Spinal cord (tissue), 10 donors: ENCODE results near the gene GABRG2. TPM values are rescaled to one million over a fixed set of nuclear protein-coding genes. Genes with fewer than 3 reads are reported as not detected.

Source experiments
- DNase-seq, 6 donors: peaks; one replicate each; pipeline versions ENCODE4 v3.0.0 to v3.0.0-alpha.2; 2013 to 2015; ENCODE audit warnings: low spot score in 6 of 6, low read depth in 4 of 6
- H3K27ac ChIP-seq: one replicate; pipeline ENCODE4 v1.5.1; 2013; ENCODE audit warnings: low read depth, low read length, control low read depth
- H3K27me3 ChIP-seq: one replicate; pipeline ENCODE4 v1.6.1; 2013; ENCODE audit warnings: low read length; ENCODE audit not compliant: control insufficient read depth, insufficient read depth
- H3K36me3 ChIP-seq: one replicate; pipeline ENCODE4 v1.6.1; 2013; ENCODE audit warnings: low read length; ENCODE audit not compliant: control insufficient read depth, insufficient read depth
- H3K4me1 ChIP-seq: one replicate; pipeline ENCODE4 v1.6.1; 2013; ENCODE audit warnings: low read length; ENCODE audit not compliant: control insufficient read depth, insufficient read depth
- H3K4me3 ChIP-seq: one replicate; pipeline ENCODE4 v1.5.1; 2013; ENCODE audit warnings: low read depth, low read length, control low read depth
- H3K9me3 ChIP-seq: one replicate; pipeline ENCODE4 v1.6.1; 2013; ENCODE audit warnings: low read length; ENCODE audit not compliant: control insufficient read depth, insufficient read depth
- WGBS: methylation state at CpG from one replicate; pipeline ENCODE4 v1.1.5; 2013; ENCODE audit warnings: missing lambda C conversion rate; ENCODE audit not compliant: insufficient coverage; 5-methylcytosine and 5-hydroxymethylcytosine counted together
- polyA plus RNA-seq, 2 donors: library from polyadenylated mRNA; unstranded; fragments of 120-200 nt; gene quantifications; one replicate each; pipeline ENCODE4 v1.2.1, GENCODE V29; 2013; ENCODE audit not compliant: insufficient read length in 2 of 2
- total RNA-seq, 2 donors: library from RNA; depleted of rRNA in 1 of 2; stranded (reverse); fragments of 120-200 nt in 1 of 2; fragments of >200 nt in 1 of 2; gene quantifications; one replicate each; pipeline versions ENCODE4 v1.2.3 to v1.2.4, GENCODE V29; 2013 to 2014
- donor health status: healthy.

GABRG2 gene
- total and polyA plus RNA-seq, 4 donors = 11.2 to 77.7 (median 54.8) TPM

GRCh38 chr5:162160401-162160800 lies 92.8 kb downstream of the GABRG2 start:
- no peaks in the 10 kb centered on the region for H3K27me3 ChIP-seq
- H3K36me3 ChIP-seq = no peaks in the 10 kb centered on the region
- WGBS = 73% methylated on average over 2 of the region's 2 CpGs
- no peaks in the 10 kb centered on the region for H3K9me3 ChIP-seq
- no peak for DNase-seq
- no peak overlapping the region for H3K27ac ChIP-seq
- no peak overlapping the region for H3K4me3 ChIP-seq
- no peaks in the 10 kb centered on the region for H3K4me1 ChIP-seq

DNA sequence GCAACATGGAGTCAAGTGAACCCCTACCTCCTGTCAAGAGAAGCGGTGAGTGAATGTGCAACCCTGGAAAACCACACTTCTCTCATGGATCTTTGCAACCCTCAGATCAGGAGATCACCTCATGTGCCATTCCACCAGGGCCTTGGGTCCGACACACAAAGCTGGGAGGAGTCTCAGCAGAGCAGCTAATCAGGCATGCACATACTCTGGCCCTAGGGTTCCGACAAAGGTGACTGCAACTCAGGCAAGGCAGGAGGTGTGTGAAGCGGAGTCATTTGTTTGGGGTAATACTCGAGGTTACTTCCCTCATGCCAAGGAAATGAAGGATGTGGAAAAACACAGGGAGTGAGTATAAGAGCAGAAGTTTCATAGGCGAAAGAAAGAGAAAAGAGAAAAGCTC lies 96.1 kb downstream of the GABRG2 start:
- Histone ChIP-seq H3K9me3 (no peaks in the 10 kb centered on the region), H3K36me3 (no peaks in the 10 kb centered on the region), H3K27ac (no peak overlapping the region), H3K4me1 (no peaks in the 10 kb centered on the region), H3K27me3 (no peaks in the 10 kb centered on the region), H3K4me3 (no peak overlapping the region)
- no peak for DNase-seq
- WGBS = 83% methylated on average over 6 of the region's 6 CpGs

- no peaks in the 10 kb centered on the region for H3K27me3 ChIP-seq
- H3K4me1 ChIP-seq = no peaks in the 10 kb centered on the region
- no peak overlapping the region for H3K4me3 ChIP-seq
- no peak overlapping the region for H3K27ac ChIP-seq
- 43% methylated on average over 1 of the region's 6 CpGs for whole genome bisulfite sequencing
- no peaks in the 10 kb centered on the region for H3K9me3 ChIP-seq
- DNase-seq = no peak
- H3K36me3 ChIP-seq = no peaks in the 10 kb centered on the region
Measured at GRCh38 chr5:162174358-162174974, 106.9 kb downstream of the GABRG2 start.

DNA sequence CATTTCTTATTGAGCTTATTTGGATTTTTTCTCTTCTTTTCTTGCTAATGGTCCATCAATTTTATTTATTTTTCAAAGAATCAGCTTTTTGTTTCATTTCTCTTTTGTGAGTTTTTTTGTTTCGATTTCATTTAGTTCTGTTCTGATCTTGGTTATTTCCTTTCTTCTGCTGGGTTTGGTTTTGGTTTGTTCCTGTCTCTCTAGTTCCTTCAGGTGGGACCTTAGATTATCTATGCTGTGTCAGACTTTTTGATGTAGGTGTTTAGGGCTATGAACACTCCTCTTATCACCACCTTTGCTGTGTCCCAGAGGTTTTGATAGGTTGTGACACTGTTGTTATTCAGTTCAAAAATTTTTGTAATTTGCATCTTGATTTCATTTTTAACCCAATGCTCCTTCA lies 119.8 kb downstream of the GABRG2 start:
- Histone ChIP-seq H3K27me3 (no peaks in the 10 kb centered on the region), H3K27ac (no peak overlapping the region), H3K4me3 (no peak overlapping the region), H3K9me3 (no peaks in the 10 kb centered on the region), H3K4me1 (no peaks in the 10 kb centered on the region), H3K36me3 (no peaks in the 10 kb centered on the region)
- DNase-seq = no peak
- WGBS = no CpG with 5 or more reads among the region's 1 CpG

DNA sequence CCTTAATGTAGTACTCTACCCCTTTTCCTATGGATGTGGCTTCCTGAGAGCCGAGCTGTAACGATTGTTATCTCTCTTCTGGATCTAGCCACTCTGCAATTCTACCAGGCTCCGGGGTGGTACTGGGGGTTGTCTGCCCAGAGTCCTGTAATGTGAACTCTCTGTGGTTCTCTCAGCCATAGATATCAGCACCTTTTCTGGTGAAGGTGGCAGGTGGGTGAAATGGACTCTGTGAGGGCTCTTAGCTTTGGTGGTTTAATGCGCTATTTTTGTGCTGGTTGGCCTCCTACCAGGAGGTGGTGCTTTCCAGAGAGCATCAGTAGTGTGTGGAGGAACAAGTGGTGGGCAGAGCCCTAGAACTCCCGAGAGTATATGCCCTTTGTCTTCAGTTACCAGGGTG lies 122.1 kb downstream of the GABRG2 start:
- Histone ChIP-seq H3K27me3 (no peaks in the 10 kb centered on the region), H3K36me3 (no peaks in the 10 kb centered on the region), H3K4me3 (no peak overlapping the region), H3K27ac (no peak overlapping the region), H3K9me3 (no peaks in the 10 kb centered on the region), H3K4me1 (no peaks in the 10 kb centered on the region)
- WGBS = 97% methylated on average over 2 of the region's 5 CpGs
- DNase-seq = no peak

GRCh38 chr5:162193012-162193411 lies 125.4 kb downstream of the GABRG2 start:
- no peaks in the 10 kb centered on the region for H3K36me3 ChIP-seq

GRCh38 chr5:162196351-162196750 lies 128.8 kb downstream of the GABRG2 start:
- Histone ChIP-seq H3K4me3 (no peak overlapping the region), H3K4me1 (no peaks in the 10 kb centered on the region), H3K27me3 (no peaks in the 10 kb centered on the region), H3K27ac (no peak overlapping the region), H3K9me3 (no peaks in the 10 kb centered on the region), H3K36me3 (no peaks in the 10 kb centered on the region)
- no CpG with 5 or more reads among the region's 1 CpG for WGBS
- DNase-seq = no peak

More at GRCh38 chr5:162193012-162193411, 125.4 kb downstream of the GABRG2 start:
- no peaks in the 10 kb centered on the region for H3K4me1 ChIP-seq
- H3K4me3 ChIP-seq = no peak overlapping the region
- no peak overlapping the region for H3K27ac ChIP-seq
- DNase-seq = no peak
- no peaks in the 10 kb centered on the region for H3K9me3 ChIP-seq
- 96% methylated on average over 3 of the region's 6 CpGs for WGBS
- H3K27me3 ChIP-seq = no peaks in the 10 kb centered on the region

GRCh38 chr5:162202285-162202880 lies 134.8 kb downstream of the GABRG2 start:
- H3K4me3 ChIP-seq = no peak overlapping the region
- H3K27me3 ChIP-seq = no peaks in the 10 kb centered on the region
- H3K4me1 ChIP-seq = no peaks in the 10 kb centered on the region
- 83% methylated on average over 1 of the region's 1 CpG for WGBS
- H3K9me3 ChIP-seq = no peaks in the 10 kb centered on the region
- no peak overlapping the region for H3K27ac ChIP-seq
- DNase-seq = peak in 2 of 6 donors; percentile 5 to 14
- no peaks in the 10 kb centered on the region for H3K36me3 ChIP-seq
